SK-N-DZ (cell line): ENCODE data around the gene NOSIP.

ENCODE experiments used
- DNase-seq: peaks from one replicate; pipeline ENCODE4 v3.0.0-alpha.2; 2015; ENCODE audit warnings: low spot score

NOSIP gene

DNA sequence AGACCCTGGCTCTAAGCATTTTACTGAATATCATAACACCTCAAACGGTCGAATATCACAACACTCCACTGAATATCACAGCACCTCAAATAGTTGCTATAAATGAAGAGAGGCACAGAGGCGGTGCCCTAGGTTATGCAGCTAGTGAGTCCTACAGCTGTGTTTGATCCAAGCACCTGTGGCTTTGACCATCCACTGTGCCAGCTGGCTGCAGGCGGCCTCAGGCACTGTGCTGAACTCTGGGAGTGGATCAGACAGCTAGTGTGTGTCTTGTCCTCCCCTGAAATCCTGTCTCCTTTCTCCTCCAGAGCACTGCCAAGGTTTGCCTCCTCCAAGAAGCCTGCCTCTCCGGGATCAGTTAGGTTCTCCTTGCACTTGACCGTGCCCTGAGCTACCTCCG is 7.3 kb downstream of the NOSIP start:
- no peak for DNase-seq

GRCh38 chr19:49570997-49571676 is 9.2 kb downstream of the NOSIP start:
- no peak for DNase-seq

DNA sequence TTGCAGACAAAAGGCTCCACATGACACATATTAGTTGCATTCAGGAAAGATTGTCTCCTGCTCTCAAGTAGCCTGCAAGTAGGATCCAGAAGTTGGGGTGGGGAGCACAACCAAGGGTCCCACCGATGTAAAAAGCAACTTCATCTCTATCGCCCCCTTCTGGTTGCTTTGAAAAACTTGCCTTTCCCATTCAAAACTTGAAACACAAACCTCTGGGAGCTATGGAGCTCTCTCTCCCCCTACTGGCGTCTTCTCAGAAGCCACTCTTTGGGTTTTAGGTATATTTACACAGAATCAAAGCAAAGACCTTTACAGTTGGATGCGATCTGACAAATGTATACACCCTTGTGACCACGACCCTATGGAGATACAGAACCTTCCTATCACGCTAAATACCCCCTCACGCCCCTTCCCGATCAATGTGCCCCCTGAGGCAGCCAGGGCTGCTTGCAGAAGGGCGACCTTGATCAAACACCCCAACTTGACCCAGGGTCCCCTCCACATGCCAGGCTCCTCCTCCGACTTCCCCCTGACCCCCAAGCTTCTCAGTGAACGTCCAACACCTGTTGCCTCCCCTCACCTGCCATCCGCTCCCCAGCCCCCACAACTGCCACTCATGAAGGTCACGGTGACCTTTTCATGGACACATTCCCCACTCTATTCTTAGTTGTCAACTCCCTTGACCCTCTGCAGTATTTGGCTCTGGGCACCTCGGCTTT is 10.1 kb downstream of the NOSIP start:
- DNase-seq, result peak; percentile 79

DNA sequence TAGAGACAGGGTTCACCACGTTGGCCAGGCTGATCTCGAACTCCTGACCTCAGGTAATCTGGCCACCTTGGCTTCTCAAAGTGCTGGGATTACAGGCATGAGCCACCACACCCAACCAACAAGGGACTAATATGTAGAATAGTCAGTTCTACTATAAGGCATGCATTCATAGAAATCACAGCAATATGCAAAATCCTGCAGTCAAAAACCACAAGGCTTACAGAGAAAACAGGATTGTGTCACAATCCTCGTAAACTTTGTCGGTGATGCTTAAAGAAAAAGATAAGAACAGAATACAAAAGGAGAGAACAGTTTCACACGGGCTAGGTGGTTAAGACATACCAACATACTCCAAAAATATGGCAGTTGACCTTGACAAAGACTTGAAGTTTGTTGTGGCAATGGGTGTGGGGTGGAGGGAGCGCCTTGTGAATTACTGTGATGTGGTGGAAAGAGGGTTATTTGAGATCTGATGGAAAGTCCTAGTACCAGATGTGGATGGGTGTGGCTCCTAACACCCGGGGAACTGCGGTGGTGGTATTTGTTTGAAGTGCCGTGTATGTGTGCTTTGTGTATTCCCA is 12.4 kb downstream of the NOSIP start:
- no peak for DNase-seq

DNA sequence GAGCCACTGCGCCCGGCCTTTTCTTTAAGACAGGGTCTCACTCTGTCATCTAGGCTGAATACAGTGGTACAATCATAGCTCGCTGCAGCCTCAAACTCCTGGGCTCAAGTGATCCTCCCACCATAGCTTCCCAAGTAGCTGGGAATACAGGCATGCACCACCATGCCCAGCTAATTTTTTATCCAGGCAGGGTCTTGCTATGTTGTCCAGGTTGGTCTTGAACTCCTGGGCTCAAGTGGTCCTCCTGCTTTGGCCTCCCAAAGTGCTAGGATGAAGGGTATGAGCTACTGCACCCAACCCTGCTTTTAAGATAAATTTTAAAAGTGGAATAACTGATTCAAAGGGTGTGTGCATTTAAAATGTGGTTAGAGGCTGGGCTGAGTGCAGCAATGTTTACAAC is 14.1 kb downstream of the NOSIP start:
- DNase-seq, result no peak

- DNase-seq, result no peak
Observed at GRCh38 chr19:49565261-49565660, 15.1 kb downstream of the NOSIP start.

GRCh38 chr19:49564616-49565045 is 15.7 kb downstream of the NOSIP start:
- DNase-seq, result no peak

- DNase-seq, result no peak
Observed at GRCh38 chr19:49560358-49560900, 19.9 kb downstream of the NOSIP start.

GRCh38 chr19:49559928-49560327 is 20.4 kb downstream of the NOSIP start:
- DNase-seq, result no peak

DNA sequence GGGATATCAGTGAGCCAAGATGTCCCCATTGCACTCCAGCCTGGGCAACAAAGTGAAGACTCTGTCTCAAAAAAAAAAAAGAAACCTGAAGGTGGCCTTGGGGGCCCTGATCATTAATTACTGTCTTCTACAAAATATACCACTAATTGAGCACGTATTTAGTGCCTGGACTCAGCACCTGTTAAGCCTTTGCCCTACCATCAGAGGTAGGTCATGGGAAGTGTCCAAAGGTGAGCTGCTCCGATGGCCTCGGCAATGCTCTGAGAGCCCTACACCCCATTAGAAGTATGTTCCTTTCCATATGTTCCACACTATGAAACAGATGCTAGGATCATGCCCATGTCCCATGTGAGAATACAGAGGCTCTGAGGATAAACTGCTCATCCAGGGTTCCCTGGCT is 20.9 kb downstream of the NOSIP start:
- DNase-seq, result no peak

DNA sequence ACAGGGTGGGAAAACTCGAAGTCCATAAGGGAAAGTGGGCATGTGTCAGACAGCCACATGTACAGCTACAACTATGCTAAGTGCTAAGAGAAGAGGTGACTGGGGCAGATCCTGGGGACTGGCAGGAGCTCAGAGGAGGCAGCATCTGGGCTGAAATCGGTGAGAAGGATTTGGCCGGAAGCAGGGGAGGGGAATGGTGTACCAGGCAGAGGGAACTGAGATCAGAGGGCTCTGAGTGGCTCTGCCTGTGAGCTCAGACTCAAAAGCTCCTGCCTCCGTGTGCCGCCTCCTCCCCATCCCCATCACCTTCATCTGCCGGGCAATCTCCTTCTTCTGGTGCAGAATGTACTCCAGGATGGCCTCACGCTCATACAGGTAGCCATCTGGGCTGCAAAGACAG is 21.8 kb downstream of the NOSIP start:
- DNase-seq, result no peak

DNA sequence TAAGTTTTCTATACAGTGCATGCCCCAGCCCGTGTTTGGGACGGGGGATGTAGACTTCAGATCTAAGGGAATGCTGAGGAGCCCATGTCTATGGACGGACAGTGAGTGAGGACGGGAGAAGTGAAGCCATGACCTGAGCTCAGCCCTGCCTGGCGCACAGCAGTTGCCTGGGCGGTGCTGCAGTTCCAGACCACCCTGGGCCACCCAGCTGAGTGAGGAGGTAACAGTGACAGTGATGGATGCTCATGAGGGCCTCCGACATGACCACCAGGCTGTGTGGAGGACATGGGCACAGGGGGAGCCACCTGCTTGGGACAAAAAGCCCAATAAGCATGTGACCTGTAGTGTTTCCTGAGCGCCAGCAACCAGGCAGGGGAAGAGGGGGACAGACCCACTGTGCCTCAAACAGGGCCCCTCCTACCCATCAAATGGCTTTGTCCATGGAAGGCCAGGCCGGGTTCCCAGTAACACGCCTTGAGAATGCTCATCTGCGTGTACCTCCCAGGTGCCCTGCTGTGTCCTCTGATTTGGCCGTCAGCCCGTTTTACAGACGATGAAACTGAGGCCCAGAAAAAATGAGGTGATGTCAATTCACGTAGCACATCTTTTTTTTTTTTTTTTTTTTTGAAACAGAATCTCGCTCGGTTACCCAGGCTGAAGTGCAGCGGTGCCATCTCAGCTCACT is 22.6 kb downstream of the NOSIP start:
- no peak for DNase-seq

GRCh38 chr19:49556412-49557398 is 23.7 kb downstream of the NOSIP start:
- no peak for DNase-seq

DNA sequence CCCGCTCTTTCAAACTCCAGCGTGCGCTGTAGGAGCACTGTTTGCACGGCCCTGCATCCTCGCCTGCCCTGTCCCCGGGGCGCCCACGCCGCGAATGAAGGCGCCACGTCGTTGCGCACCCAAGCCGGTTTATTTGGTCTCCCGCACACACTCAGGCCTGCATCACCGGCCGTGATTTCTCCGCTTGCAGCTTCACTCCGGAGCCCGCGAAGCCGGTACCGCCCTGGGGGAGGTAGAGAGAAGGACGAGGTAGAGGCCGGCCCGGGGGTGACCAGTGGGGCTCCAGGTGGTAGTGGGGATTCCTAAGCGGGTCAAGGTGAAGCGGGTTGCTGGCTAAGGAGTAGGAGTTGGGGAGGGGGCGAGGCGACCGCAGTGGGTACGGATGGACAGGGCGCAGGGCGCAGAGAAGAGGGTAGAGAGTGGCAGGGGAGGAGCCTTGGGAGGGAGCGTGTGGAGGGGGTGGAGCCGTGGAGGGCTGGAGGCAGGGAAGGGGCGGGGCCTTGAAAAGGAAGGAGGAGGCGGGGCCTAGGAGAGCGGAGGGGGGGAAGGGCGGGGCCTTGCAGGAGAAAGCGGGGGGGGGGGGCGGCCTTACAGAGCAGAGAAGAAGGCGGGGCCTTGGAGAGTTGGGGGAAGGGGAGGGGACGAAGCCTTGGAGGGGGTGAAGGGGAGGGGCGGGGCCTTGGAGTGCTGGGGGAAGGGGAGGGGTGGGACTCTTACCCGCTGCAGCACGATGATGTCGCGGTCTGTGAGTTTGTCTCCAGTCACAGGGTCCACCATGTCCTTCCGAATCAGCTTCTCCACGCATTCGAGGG is 24.6 kb downstream of the NOSIP start:
- no peak for DNase-seq

- no peak for DNase-seq
Observed at GRCh38 chr19:49554701-49555181, 25.6 kb downstream of the NOSIP start.

GRCh38 chr19:49553451-49554271 is 26.7 kb downstream of the NOSIP start:
- no peak for DNase-seq

GRCh38 chr19:49552749-49553148 is 27.6 kb downstream of the NOSIP start:
- no peak for DNase-seq

DNA sequence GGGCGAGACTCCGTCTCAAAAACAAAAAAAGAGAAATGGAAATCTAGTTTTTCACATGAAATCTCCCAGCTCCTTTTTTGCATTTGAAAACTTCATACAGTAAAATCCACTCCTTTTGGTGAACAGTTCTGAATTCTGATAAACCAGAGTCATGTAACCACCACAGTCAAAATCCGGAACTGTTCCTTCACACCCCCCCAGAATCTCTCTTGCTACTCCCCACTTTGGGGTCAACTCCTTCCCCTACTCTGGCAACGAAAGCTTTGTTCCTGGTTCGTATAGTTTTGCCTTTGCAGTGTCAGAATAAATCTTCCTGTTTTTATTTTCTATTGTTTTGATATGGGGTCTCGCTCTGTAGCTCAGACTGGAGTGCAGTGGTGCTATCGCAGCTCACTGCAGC is 28.8 kb downstream of the NOSIP start:
- no peak for DNase-seq

GRCh38 chr19:49549045-49549444 is 31.3 kb downstream of the NOSIP start:
- no peak for DNase-seq
